Common myeloid progenitor, CD34-positive (primary cell): Measurements from ENCODE around the gene PIAS1.

ENCODE experiments used
- CTCF ChIA-PET: fragments of 350-600 bp; sonication (Branson Sonifier 250); formaldehyde crosslinking; loops from one replicate; lab custom pipeline; 2021; ENCODE audit warnings: antibody characterized with exemption; lab: Charles Lee
- POLR2A ChIA-PET: fragments of 350-600 bp; sonication (Branson Sonifier 250); formaldehyde crosslinking; loops from one replicate; lab custom pipeline; 2021; ENCODE audit warnings: antibody characterized with exemption; lab: Charles Lee
- DNase-seq, 3 donors: peaks; one replicate each; pipeline versions ENCODE4 v3.0.0 to v3.0.0-alpha.2; 2013
- H3K27ac ChIP-seq, 2 experiments: 1 replicate in 1 of 2; 2 replicates in 1 of 2; pipeline ENCODE4 v1.7.0; 2013; ENCODE audit warnings: inconsistent platforms in 2 of 2, low read length in 2 of 2, mild to moderate bottlenecking in 2 of 2, low read depth in 1 of 2, moderate library complexity in 1 of 2; ENCODE audit not compliant: severe bottlenecking in 2 of 2, insufficient read depth in 1 of 2, poor library complexity in 1 of 2
- H3K27me3 ChIP-seq, 5 experiments: replicated peaks in 2 of 5; 1 replicate in 3 of 5; 2 replicates in 2 of 5; pipeline versions ENCODE4 v1.6.1 to v1.7.0; 2013; ENCODE audit warnings: low read length in 4 of 5, mild to moderate bottlenecking in 2 of 5, moderate library complexity in 2 of 5, inconsistent platforms in 1 of 5; ENCODE audit not compliant: insufficient read depth in 5 of 5, control insufficient read depth in 4 of 5
- H3K36me3 ChIP-seq, 4 experiments: 1 replicate in 2 of 4; 2 replicates in 2 of 4; pipeline versions ENCODE4 v1.6.1 to v1.7.0; 2013; ENCODE audit warnings: low read length in 3 of 4, control low read depth in 1 of 4, mild to moderate bottlenecking in 1 of 4; ENCODE audit not compliant: control insufficient read depth in 4 of 4, insufficient read depth in 4 of 4
- H3K4me1 ChIP-seq, 4 experiments: 1 replicate in 3 of 4; 2 replicates in 1 of 4; pipeline versions ENCODE4 v1.6.1 to v1.7.1; 2013; ENCODE audit warnings: low read length in 3 of 4, mild to moderate bottlenecking in 3 of 4, control low read depth in 1 of 4, inconsistent platforms in 1 of 4, moderate library complexity in 1 of 4; ENCODE audit not compliant: control insufficient read depth in 4 of 4, insufficient read depth in 4 of 4; ENCODE audit errors: control extremely low read depth in 1 of 4
- H3K4me3 ChIP-seq, 7 experiments: 1 replicate in 4 of 7; 2 replicates in 3 of 7; pipeline versions ENCODE4 v1.5.1 to v1.7.0; 2013; ENCODE audit warnings: mild to moderate bottlenecking in 7 of 7, low read length in 6 of 7, moderate library complexity in 6 of 7, inconsistent platforms in 2 of 7, low read depth in 2 of 7, control low read depth in 1 of 7; ENCODE audit not compliant: insufficient read depth in 4 of 7, control insufficient read depth in 1 of 7; ENCODE audit errors: extremely low read depth in 1 of 7
- H3K9me3 ChIP-seq, 5 experiments: 1 replicate in 4 of 5; 2 replicates in 1 of 5; pipeline versions ENCODE4 v1.6.1 to v1.7.1; 2013; ENCODE audit warnings: low read length in 4 of 5, mild to moderate bottlenecking in 2 of 5, inconsistent platforms in 1 of 5, low read depth in 1 of 5, moderate library complexity in 1 of 5; ENCODE audit not compliant: control insufficient read depth in 4 of 5, insufficient read depth in 2 of 5; ENCODE audit errors: control extremely low read depth in 1 of 5
- WGBS: methylation state at CpG from one replicate; pipeline ENCODE4 v1.1.5; 2013; ENCODE audit not compliant: insufficient coverage; 5-methylcytosine and 5-hydroxymethylcytosine counted together

The PIAS1 gene

GRCh38 chr15:68025835-68026424 lies 28.2 kb upstream of the PIAS1 start:
- H3K9me3 ChIP-seq = no peaks in the 10 kb centered on the region
- DNase-seq = no peak
- H3K36me3 ChIP-seq = no peaks in the 10 kb centered on the region
- no peak overlapping the region for H3K4me3 ChIP-seq
- ChIA-PET CTCF (no interaction called here), POLR2A (no interaction called here)
- no peak overlapping the region for H3K27ac ChIP-seq
- 100% methylated on average over 5 of the region's 6 CpGs for whole genome bisulfite sequencing
- H3K4me1 ChIP-seq = no peaks in the 10 kb centered on the region
- H3K27me3 ChIP-seq = no peaks in the 10 kb centered on the region

GRCh38 chr15:68027388-68027787 lies 26.7 kb upstream of the PIAS1 start:
- Histone ChIP-seq H3K9me3 (no peaks in the 10 kb centered on the region), H3K36me3 (no peaks in the 10 kb centered on the region), H3K4me3 (no peak overlapping the region), H3K27ac (no peak overlapping the region), H3K27me3 (no peaks in the 10 kb centered on the region), H3K4me1 (peaks cover 0 to 14% (median 4%) of the 10 kb centered on the region in 4 experiments)
- WGBS = 97% methylated on average over 7 of the region's 9 CpGs
- POLR2A ChIA-PET = no interaction called here
- CTCF ChIA-PET = no interaction called here
- no peak for DNase-seq

- POLR2A ChIA-PET = no interaction called here
- DNase-seq = no peak
- no peaks in the 10 kb centered on the region for H3K27me3 ChIP-seq
- no peaks in the 10 kb centered on the region for H3K9me3 ChIP-seq
- H3K27ac ChIP-seq = no peak overlapping the region
- WGBS = 100% methylated on average over 4 of the region's 7 CpGs
- peaks cover 0 to 22% (median 4%) of the 10 kb centered on the region in 4 experiments for H3K4me1 ChIP-seq
- CTCF ChIA-PET = no interaction called here
- no peak overlapping the region for H3K4me3 ChIP-seq
- no peaks in the 10 kb centered on the region for H3K36me3 ChIP-seq
Observed at GRCh38 chr15:68028137-68028887, 25.8 kb upstream of the PIAS1 start.

GRCh38 chr15:68028888-68029207 lies 25.3 kb upstream of the PIAS1 start:
- Histone ChIP-seq H3K4me3 (no peak overlapping the region), H3K4me1 (peaks cover 0 to 23% (median 4%) of the 10 kb centered on the region in 4 experiments), H3K36me3 (no peaks in the 10 kb centered on the region), H3K27me3 (no peaks in the 10 kb centered on the region), H3K27ac (no peak overlapping the region), H3K9me3 (no peaks in the 10 kb centered on the region)
- no peak for DNase-seq
- ChIA-PET POLR2A (no interaction called here), CTCF (no interaction called here)
- WGBS = 86% methylated on average over 3 of the region's 5 CpGs

- no peak for DNase-seq
- no peak overlapping the region for H3K4me3 ChIP-seq
- H3K4me1 ChIP-seq = peaks cover 0 to 23% (median 4%) of the 10 kb centered on the region in 4 experiments
- CTCF ChIA-PET = no interaction called here
- no peaks in the 10 kb centered on the region for H3K9me3 ChIP-seq
- no peaks in the 10 kb centered on the region for H3K36me3 ChIP-seq
- H3K27me3 ChIP-seq = no peaks in the 10 kb centered on the region
- POLR2A ChIA-PET = no interaction called here
- H3K27ac ChIP-seq = no peak overlapping the region
Observed at GRCh38 chr15:68029959-68030358, 24.2 kb upstream of the PIAS1 start.

GRCh38 chr15:68031404-68031803 lies 22.7 kb upstream of the PIAS1 start:
- peak in 2 of 3 donors; percentile 25 to 27 for DNase-seq
- POLR2A ChIA-PET = no interaction called here
- CTCF ChIA-PET = interaction anchor here (1.2 kb wide), 1 partner anchor 167 kb away, joined by 3 read pairs; no protein-coding TSS in a partner anchor

GRCh38 chr15:68032672-68033071 lies 21.4 kb upstream of the PIAS1 start:
- CTCF ChIA-PET = no interaction called here
- WGBS = no CpG with 5 or more reads among the region's 1 CpG
- Histone ChIP-seq H3K27me3 (no peaks in the 10 kb centered on the region), H3K4me1 (peaks cover 0 to 23% (median 4%) of the 10 kb centered on the region in 4 experiments), H3K9me3 (no peaks in the 10 kb centered on the region), H3K4me3 (no peak overlapping the region), H3K27ac (no peak overlapping the region), H3K36me3 (no peaks in the 10 kb centered on the region)
- peak in 2 of 3 donors; percentile 53 to 62 for DNase-seq
- POLR2A ChIA-PET = no interaction called here

More at GRCh38 chr15:68031404-68031803, 22.7 kb upstream of the PIAS1 start:
- H3K9me3 ChIP-seq = no peaks in the 10 kb centered on the region
- H3K4me1 ChIP-seq = peaks cover 0 to 23% (median 4%) of the 10 kb centered on the region in 4 experiments
- no peaks in the 10 kb centered on the region for H3K36me3 ChIP-seq
- no peak overlapping the region for H3K27ac ChIP-seq
- 0% methylated on average over 2 of the region's 2 CpGs for WGBS
- no peak overlapping the region for H3K4me3 ChIP-seq
- no peaks in the 10 kb centered on the region for H3K27me3 ChIP-seq
